Measurements from ENCODE around the gene ZNF69. TPM values are rescaled to one million over a fixed set of nuclear protein-coding genes. Genes with fewer than 3 reads are reported as not detected.
A peak's percentile ranks its signal among the peaks of the same experiment; 100 is the strongest.

ZNF69 gene
- total RNA-seq, 1 experiment from 2014 or later, result 28.7 TPM

DNA sequence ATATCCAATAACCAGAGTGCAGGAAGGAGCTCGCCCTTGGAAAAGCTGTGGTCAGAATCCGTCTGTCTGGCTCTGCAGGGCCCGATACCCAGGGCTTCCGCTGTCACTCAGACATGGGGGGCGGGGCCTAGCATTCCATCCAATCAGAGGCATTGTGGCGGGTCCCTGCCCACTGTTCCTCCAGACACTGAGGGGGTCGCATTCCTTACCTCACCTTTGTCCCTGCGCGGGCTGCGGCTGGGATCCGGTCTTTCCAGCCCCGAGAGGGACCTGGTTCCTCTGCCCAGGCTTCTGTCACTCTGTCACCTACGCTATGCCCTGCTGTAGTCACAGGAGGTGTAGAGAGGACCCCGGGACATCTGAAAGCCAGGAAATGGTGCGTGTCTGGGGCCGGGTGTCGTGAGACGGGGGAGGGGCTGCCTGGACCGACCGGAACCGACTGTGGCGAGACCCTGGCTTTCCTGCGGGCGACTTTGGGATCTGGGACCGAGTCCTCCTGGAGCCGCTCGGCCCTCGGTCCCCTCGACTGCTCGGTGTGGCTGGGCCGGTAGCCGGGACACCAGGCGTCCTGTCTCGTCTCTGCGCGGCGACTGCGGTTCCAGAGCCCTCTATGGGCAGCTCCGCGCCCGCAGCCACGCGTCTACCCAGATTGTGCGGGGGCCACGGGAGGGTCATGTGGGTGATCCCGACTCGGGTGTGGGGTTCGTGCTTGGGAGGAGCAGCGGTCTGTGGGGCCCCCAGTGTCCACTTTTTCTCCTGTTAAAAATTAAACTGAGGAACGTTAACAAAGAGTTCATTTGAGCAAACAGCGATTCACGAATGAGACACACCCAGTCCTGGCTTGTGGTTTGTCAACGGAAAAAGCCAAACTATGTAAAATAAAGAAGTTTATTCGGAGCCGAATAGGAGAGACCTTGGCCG is at the start of gene ZNF69 (continued):
- TF ChIP-seq TP53 (CRISPR knock-in tag; IDR thresholded peaks at IDR 0.05) (no peak), TCF7 (CRISPR knock-in tag; IDR thresholded peaks at IDR 0.05; ENCODE audit: low read depth) (0 out of 2 replicates have a peak, but pooled peaks have one; percentile 70), ELF4 (CRISPR knock-in tag; IDR thresholded peaks at IDR 0.05; ENCODE audit: low read depth) (no peak), ZNF219 (CRISPR knock-in tag; IDR thresholded peaks at IDR 0.05; ENCODE audit: borderline replicate concordance) (no peak), CBFB (CRISPR knock-in tag; IDR thresholded peaks at IDR 0.05; ENCODE audit: low read depth) (no peak), ZNF396 (CRISPR knock-in tag; IDR thresholded peaks at IDR 0.05; ENCODE audit: borderline replicate concordance) (no peak), FOXP1 (CRISPR knock-in tag; IDR thresholded peaks at IDR 0.05; ENCODE audit: borderline replicate concordance) (0 out of 2 replicates have a peak, but pooled peaks have one; percentile 19), NFE2L1 (CRISPR knock-in tag; IDR thresholded peaks at IDR 0.05) (no peak), CREB1 (CRISPR knock-in tag; IDR thresholded peaks at IDR 0.05) (no peak), NR1H2 (CRISPR knock-in tag; IDR thresholded peaks at IDR 0.05) (no peak)
- TF ChIP-seq, protein P1, sequence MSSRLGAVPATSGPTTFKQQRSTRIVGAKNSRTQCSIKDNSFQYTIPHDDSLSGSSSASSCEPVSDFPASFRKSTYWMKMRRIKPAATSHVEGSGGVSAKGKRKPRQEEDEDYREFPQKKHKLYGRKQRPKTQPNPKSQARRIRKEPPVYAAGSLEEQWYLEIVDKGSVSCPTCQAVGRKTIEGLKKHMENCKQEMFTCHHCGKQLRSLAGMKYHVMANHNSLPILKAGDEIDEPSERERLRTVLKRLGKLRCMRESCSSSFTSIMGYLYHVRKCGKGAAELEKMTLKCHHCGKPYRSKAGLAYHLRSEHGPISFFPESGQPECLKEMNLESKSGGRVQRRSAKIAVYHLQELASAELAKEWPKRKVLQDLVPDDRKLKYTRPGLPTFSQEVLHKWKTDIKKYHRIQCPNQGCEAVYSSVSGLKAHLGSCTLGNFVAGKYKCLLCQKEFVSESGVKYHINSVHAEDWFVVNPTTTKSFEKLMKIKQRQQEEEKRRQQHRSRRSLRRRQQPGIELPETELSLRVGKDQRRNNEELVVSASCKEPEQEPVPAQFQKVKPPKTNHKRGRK (CRISPR knock-in tag; IDR thresholded peaks at IDR 0.05; ENCODE audit: borderline replicate concordance), result no peak
- TF ChIP-seq, protein P2, sequence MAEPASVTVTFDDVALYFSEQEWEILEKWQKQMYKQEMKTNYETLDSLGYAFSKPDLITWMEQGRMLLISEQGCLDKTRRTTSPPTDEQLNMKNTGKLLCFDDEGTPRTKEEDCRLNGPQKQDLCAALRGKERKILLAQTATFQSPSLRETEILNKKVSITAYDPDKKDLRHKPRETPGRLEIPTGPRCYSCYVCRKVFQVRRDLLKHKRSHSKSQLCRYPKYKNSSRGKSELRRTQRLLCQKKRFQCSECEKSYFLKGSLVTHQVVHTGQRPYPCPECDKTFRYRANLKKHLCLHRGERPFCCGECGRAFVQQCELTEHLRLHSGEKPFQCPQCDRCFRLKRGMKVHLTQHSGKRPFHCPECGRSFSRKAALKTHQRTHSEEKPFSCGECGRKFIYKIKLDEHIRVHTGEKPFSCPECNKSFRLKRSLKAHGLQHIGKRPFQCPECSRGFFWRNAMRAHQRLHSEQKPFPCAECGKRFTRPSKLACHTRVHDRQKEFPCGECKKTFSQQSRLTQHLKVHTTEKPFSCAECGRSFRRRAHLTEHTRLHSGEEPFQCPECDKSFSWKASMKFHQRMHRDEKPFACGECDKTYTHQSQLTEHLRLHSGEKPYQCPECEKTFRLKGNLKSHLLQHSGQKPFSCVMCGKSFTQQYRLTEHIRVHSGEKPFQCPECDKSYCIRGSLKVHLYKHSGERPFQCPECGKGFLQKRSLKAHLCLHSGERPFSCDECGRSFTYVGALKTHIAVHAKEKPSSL (CRISPR knock-in tag; conservative IDR thresholded peaks at IDR 0.05), result no peak
- TF ChIP-seq, protein P3, sequence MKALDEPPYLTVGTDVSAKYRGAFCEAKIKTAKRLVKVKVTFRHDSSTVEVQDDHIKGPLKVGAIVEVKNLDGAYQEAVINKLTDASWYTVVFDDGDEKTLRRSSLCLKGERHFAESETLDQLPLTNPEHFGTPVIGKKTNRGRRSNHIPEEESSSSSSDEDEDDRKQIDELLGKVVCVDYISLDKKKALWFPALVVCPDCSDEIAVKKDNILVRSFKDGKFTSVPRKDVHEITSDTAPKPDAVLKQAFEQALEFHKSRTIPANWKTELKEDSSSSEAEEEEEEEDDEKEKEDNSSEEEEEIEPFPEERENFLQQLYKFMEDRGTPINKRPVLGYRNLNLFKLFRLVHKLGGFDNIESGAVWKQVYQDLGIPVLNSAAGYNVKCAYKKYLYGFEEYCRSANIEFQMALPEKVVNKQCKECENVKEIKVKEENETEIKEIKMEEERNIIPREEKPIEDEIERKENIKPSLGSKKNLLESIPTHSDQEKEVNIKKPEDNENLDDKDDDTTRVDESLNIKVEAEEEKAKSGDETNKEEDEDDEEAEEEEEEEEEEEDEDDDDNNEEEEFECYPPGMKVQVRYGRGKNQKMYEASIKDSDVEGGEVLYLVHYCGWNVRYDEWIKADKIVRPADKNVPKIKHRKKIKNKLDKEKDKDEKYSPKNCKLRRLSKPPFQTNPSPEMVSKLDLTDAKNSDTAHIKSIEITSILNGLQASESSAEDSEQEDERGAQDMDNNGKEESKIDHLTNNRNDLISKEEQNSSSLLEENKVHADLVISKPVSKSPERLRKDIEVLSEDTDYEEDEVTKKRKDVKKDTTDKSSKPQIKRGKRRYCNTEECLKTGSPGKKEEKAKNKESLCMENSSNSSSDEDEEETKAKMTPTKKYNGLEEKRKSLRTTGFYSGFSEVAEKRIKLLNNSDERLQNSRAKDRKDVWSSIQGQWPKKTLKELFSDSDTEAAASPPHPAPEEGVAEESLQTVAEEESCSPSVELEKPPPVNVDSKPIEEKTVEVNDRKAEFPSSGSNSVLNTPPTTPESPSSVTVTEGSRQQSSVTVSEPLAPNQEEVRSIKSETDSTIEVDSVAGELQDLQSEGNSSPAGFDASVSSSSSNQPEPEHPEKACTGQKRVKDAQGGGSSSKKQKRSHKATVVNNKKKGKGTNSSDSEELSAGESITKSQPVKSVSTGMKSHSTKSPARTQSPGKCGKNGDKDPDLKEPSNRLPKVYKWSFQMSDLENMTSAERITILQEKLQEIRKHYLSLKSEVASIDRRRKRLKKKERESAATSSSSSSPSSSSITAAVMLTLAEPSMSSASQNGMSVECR (CRISPR knock-in tag; IDR thresholded peaks at IDR 0.05; ENCODE audit: borderline replicate concordance), result peak; percentile 75; the same call in 1 of the 2 replicates
- TF ChIP-seq, protein P4, sequence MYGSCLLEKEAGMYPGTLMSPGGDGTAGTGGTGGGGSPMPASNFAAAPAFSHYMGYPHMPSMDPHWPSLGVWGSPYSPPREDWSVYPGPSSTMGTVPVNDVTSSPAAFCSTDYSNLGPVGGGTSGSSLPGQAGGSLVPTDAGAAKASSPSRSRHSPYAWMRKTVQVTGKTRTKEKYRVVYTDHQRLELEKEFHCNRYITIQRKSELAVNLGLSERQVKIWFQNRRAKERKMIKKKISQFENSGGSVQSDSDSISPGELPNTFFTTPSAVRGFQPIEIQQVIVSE (CRISPR knock-in tag; IDR thresholded peaks at IDR 0.05; ENCODE audit: borderline replicate concordance), result no peak
- TF ChIP-seq, protein P5, sequence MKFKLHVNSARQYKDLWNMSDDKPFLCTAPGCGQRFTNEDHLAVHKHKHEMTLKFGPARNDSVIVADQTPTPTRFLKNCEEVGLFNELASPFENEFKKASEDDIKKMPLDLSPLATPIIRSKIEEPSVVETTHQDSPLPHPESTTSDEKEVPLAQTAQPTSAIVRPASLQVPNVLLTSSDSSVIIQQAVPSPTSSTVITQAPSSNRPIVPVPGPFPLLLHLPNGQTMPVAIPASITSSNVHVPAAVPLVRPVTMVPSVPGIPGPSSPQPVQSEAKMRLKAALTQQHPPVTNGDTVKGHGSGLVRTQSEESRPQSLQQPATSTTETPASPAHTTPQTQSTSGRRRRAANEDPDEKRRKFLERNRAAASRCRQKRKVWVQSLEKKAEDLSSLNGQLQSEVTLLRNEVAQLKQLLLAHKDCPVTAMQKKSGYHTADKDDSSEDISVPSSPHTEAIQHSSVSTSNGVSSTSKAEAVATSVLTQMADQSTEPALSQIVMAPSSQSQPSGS (CRISPR knock-in tag; IDR thresholded peaks at IDR 0.05; ENCODE audit: borderline replicate concordance, low read depth), result no peak
- TF ChIP-seq, protein P6, sequence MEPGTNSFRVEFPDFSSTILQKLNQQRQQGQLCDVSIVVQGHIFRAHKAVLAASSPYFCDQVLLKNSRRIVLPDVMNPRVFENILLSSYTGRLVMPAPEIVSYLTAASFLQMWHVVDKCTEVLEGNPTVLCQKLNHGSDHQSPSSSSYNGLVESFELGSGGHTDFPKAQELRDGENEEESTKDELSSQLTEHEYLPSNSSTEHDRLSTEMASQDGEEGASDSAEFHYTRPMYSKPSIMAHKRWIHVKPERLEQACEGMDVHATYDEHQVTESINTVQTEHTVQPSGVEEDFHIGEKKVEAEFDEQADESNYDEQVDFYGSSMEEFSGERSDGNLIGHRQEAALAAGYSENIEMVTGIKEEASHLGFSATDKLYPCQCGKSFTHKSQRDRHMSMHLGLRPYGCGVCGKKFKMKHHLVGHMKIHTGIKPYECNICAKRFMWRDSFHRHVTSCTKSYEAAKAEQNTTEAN (CRISPR knock-in tag; IDR thresholded peaks at IDR 0.05), result peak; percentile 34; the same call in 1 of the 2 replicates
- TF ChIP-seq, protein P7, sequence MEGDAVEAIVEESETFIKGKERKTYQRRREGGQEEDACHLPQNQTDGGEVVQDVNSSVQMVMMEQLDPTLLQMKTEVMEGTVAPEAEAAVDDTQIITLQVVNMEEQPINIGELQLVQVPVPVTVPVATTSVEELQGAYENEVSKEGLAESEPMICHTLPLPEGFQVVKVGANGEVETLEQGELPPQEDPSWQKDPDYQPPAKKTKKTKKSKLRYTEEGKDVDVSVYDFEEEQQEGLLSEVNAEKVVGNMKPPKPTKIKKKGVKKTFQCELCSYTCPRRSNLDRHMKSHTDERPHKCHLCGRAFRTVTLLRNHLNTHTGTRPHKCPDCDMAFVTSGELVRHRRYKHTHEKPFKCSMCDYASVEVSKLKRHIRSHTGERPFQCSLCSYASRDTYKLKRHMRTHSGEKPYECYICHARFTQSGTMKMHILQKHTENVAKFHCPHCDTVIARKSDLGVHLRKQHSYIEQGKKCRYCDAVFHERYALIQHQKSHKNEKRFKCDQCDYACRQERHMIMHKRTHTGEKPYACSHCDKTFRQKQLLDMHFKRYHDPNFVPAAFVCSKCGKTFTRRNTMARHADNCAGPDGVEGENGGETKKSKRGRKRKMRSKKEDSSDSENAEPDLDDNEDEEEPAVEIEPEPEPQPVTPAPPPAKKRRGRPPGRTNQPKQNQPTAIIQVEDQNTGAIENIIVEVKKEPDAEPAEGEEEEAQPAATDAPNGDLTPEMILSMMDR (IDR thresholded peaks at IDR 0.05), result no peak
- TF ChIP-seq, protein P8, sequence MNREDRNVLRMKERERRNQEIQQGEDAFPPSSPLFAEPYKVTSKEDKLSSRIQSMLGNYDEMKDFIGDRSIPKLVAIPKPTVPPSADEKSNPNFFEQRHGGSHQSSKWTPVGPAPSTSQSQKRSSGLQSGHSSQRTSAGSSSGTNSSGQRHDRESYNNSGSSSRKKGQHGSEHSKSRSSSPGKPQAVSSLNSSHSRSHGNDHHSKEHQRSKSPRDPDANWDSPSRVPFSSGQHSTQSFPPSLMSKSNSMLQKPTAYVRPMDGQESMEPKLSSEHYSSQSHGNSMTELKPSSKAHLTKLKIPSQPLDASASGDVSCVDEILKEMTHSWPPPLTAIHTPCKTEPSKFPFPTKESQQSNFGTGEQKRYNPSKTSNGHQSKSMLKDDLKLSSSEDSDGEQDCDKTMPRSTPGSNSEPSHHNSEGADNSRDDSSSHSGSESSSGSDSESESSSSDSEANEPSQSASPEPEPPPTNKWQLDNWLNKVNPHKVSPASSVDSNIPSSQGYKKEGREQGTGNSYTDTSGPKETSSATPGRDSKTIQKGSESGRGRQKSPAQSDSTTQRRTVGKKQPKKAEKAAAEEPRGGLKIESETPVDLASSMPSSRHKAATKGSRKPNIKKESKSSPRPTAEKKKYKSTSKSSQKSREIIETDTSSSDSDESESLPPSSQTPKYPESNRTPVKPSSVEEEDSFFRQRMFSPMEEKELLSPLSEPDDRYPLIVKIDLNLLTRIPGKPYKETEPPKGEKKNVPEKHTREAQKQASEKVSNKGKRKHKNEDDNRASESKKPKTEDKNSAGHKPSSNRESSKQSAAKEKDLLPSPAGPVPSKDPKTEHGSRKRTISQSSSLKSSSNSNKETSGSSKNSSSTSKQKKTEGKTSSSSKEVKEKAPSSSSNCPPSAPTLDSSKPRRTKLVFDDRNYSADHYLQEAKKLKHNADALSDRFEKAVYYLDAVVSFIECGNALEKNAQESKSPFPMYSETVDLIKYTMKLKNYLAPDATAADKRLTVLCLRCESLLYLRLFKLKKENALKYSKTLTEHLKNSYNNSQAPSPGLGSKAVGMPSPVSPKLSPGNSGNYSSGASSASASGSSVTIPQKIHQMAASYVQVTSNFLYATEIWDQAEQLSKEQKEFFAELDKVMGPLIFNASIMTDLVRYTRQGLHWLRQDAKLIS (CRISPR knock-in tag; IDR thresholded peaks at IDR 0.05; ENCODE audit: borderline replicate concordance), result no peak

All from WTC11 (cell line).